Spinal cord (tissue), 10 donors: ENCODE data around the gene CEP72. TPM values are rescaled to one million over a fixed set of nuclear protein-coding genes. Genes with fewer than 3 reads are reported as not detected.
"Not testable (repeated sequence)": the region's sequence is repeated elsewhere in the genome, so short reads cannot be mapped to it uniquely, and the experiment has no call there.

Experiments used
- DNase-seq, 6 donors: peaks; one replicate each; pipeline versions ENCODE4 v3.0.0 to v3.0.0-alpha.2; 2013 to 2015; ENCODE audit warnings: low spot score in 6 of 6, low read depth in 4 of 6
- H3K27ac ChIP-seq: one replicate; pipeline ENCODE4 v1.5.1; 2013; ENCODE audit warnings: low read depth, low read length, control low read depth
- H3K27me3 ChIP-seq: one replicate; pipeline ENCODE4 v1.6.1; 2013; ENCODE audit warnings: low read length; ENCODE audit not compliant: control insufficient read depth, insufficient read depth
- H3K36me3 ChIP-seq: one replicate; pipeline ENCODE4 v1.6.1; 2013; ENCODE audit warnings: low read length; ENCODE audit not compliant: control insufficient read depth, insufficient read depth
- H3K4me1 ChIP-seq: one replicate; pipeline ENCODE4 v1.6.1; 2013; ENCODE audit warnings: low read length; ENCODE audit not compliant: control insufficient read depth, insufficient read depth
- H3K4me3 ChIP-seq: one replicate; pipeline ENCODE4 v1.5.1; 2013; ENCODE audit warnings: low read depth, low read length, control low read depth
- H3K9me3 ChIP-seq: one replicate; pipeline ENCODE4 v1.6.1; 2013; ENCODE audit warnings: low read length; ENCODE audit not compliant: control insufficient read depth, insufficient read depth
- WGBS: methylation state at CpG from one replicate; pipeline ENCODE4 v1.1.5; 2013; ENCODE audit warnings: missing lambda C conversion rate; ENCODE audit not compliant: insufficient coverage; 5-methylcytosine and 5-hydroxymethylcytosine counted together
- polyA plus RNA-seq, 2 donors: library from polyadenylated mRNA; unstranded; fragments of 120-200 nt; gene quantifications; one replicate each; pipeline ENCODE4 v1.2.1, GENCODE V29; 2013; ENCODE audit not compliant: insufficient read length in 2 of 2
- total RNA-seq, 2 donors: library from RNA; depleted of rRNA in 1 of 2; stranded (reverse); fragments of 120-200 nt in 1 of 2; fragments of >200 nt in 1 of 2; gene quantifications; one replicate each; pipeline versions ENCODE4 v1.2.3 to v1.2.4, GENCODE V29; 2013 to 2014
- donor health status: healthy.

CEP72 gene
- total and polyA plus RNA-seq, 4 donors, result 3.5 to 12.1 (median 9.1) TPM

DNA sequence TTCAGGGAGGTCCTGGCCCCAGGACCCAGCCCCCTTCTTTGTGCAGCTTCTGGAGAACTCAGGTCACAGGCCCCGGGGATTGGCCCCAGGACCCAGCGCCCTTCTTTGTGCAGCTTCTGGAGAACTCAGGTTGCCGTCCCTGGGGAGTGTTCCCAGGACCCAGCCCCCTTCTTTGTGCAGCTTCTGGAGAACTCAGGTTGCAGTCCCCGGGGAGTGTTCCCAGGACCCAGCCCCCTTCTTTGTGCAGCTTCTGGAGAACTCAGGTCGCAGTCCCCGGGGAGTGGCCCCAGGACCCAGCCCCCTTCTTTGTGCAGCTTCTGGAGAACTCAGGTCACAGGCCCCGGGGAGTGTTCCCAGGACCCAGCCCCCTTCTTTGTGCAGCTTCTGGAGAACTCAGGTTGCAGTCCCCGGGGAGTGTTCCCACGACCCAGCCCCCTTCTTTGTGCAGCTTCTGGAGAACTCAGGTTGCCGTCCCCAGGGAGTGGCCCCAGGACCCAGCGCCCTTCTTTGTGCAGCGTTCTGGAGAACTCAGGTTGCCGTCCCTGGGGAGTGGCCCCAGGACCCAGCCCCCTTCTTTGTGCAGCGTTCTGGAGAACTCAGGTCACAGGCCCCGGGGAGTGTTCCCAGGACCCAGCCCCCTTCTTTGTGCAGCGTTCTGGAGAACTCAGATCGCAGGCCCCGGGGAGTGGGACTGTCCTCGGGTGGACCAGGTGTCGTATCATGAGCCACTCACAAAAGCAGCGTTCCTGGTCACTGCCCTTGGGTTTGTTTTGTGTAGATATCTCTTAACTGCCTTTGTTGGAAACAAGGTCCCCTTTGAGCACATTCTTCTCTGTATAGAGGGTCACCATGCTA, 16.4 kb downstream of the CEP72 start:
- not testable (repeated sequence) for H3K27ac ChIP-seq, H3K27me3 ChIP-seq, H3K9me3 ChIP-seq, DNase-seq, H3K4me1 ChIP-seq, H3K4me3 ChIP-seq
- peaks cover 42% of the 10 kb centered on the region for H3K36me3 ChIP-seq
- WGBS, result 75% methylated on average over 12 of the region's 21 CpGs

DNA sequence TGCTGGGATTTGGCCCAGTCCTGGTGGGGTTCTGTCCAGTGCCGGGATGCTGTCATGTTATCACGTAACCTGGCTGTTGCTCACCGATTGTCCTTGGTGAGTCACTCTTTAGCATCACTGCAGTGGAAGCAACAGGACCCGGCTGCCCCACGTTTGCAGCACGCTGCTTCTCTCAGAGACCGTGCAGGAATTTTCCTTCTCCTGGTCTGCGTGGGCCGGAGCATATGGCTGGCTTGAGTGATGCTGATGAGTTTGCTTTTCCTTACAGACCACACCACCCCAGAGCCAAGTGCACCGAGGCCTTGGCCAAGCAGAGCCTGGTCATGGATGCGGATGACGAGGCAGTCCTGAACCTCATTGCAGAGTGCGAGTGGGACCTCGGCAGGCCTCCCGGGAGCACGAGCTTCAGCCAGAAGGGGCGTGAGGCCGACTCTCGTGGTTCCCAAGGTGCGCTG, 21.4 kb downstream of the CEP72 start:
- Histone ChIP-seq H3K4me3 (no peak overlapping the region), H3K27ac (no peak overlapping the region), H3K9me3 (no peaks in the 10 kb centered on the region), H3K4me1 (no peaks in the 10 kb centered on the region), H3K36me3 (peaks cover 38% of the 10 kb centered on the region), H3K27me3 (no peaks in the 10 kb centered on the region)
- WGBS, result 84% methylated on average over 17 of the region's 20 CpGs
- DNase-seq, result no peak

DNA sequence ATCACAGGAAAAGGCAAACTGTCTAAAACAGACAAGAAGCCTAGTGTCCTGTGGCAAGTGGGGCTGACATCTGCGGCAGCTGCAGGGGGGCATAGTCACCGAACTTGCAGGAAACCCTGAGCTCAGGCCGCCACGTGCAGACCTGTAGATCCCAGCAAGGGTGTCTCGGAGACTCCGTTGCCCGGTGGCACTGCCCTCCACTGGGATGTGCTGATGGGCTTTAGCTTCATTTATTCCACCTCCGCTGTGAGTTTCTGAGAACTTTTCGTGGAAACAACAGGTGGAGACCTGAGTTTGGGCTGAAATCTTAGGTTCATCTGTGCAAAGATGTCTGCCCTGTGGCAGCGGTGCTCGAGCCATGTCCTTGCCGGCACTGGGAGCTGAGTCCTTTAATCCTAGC, 22.1 kb downstream of the CEP72 start:
- Histone ChIP-seq H3K27ac (no peak overlapping the region), H3K4me3 (no peak overlapping the region), H3K9me3 (no peaks in the 10 kb centered on the region), H3K27me3 (no peaks in the 10 kb centered on the region), H3K36me3 (peaks cover 41% of the 10 kb centered on the region), H3K4me1 (no peaks in the 10 kb centered on the region)
- 90% methylated on average over 12 of the region's 12 CpGs for WGBS
- no peak for DNase-seq

DNA sequence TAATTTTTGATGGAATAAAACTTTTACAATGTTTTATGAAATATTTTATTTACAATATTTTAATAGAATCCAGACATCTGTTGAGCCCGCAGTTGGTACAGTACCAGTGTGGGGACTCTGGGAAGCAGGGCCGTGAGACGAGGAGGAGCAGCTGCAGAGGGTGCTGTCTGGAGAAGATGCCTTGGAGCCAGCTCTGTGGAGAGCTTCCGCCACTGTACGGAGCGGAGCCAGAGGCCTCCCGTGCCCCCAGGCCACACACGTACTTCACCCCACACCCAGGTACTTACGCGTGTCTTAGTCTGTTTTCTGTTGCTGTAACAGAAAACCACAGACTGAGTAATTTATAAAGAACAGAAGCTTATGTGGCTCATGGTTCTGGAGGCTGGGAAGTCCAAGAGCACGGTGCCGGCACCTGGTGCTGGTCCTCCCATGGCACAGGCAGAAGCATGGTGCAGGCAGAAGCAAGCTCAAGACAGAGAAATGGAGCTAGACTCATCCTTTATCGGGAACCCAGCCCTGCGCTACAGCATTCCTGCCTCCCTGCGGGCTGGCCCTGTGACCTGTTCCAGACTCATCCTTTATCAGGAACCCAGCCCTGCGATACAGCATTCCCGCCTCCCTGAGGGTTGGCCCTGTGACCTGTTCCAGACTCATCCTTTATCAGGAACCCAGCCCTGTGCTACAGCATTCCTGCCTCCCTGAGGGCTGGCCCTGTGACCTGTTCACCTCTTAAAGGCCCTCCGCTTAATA, 23.3 kb downstream of the CEP72 start:
- Histone ChIP-seq H3K9me3 (no peaks in the 10 kb centered on the region), H3K4me3 (no peak overlapping the region), H3K4me1 (no peaks in the 10 kb centered on the region), H3K36me3 (peaks cover 54% of the 10 kb centered on the region), H3K27me3 (no peaks in the 10 kb centered on the region), H3K27ac (no peak overlapping the region)
- DNase-seq, result no peak
- 88% methylated on average over 15 of the region's 18 CpGs for WGBS

DNA sequence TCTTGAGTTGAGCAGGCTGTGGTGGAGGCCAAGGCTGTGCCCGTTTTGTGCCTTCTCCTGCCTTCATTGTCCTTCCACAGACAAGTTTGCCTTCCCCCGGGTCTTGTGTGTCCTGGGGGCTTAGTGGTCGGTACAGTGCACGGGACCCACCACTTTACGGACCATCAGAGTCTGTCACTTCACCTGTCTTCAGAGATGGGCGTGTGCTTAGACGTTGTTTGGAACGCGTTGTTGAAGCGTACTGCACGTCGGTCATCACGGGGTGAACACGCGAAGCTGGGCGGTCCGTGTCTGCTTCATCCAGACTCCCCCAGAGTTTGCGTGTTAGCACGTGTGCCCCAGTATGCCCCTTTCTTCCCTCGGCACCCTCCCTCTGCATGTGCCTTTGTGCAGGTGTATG, 24.8 kb downstream of the CEP72 start:
- H3K27ac ChIP-seq, result no peak overlapping the region
- peaks cover 65% of the 10 kb centered on the region for H3K36me3 ChIP-seq
- H3K4me1 ChIP-seq, result no peaks in the 10 kb centered on the region
- no peak overlapping the region for H3K4me3 ChIP-seq
- no peak for DNase-seq
- H3K27me3 ChIP-seq, result no peaks in the 10 kb centered on the region
- no peaks in the 10 kb centered on the region for H3K9me3 ChIP-seq
- WGBS, result 86% methylated on average over 19 of the region's 20 CpGs

DNA sequence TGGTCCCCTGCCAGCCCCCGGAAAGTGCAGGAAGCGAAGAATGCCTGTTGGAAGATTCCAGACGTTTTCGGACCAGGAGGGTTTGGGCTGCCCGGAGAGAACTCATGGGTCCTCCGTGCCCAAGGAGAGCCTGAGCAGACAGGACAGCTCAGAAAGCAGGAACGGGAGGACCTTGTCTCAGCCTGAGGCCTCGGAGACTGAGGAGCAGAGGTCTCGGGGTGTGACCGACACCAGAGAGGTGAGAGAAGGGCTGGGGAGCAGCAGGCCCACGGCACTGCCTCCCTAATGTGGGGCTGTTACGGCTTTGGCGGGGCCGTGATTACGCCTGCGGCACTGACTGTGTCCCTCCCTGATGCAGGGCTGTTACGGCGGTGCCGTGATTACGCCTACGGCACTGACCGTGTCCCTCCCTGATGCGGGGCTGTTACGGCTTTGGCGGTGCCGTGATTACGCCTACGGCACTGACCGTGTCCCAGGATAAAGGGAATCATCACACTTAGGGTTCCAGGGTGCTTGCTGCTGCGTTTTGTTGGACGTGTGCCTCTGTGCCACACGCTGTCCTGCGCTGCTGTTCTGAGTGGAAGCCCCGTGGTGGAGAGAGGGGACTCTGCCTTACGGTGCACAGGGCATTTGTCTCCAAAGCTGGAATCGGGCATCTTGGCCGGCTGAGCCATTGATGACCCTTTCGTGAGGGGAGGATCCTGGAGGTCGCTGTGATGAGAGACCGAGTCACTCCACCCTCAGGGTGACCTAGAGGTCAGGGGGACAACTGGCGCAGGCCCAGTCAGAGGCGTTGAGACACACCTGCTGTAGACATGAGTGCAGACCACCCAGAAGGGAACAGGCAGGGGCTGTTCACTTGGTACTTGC, 25.7 kb downstream of the CEP72 start:
- Histone ChIP-seq H3K27me3 (no peaks in the 10 kb centered on the region), H3K27ac (no peak overlapping the region), H3K9me3 (no peaks in the 10 kb centered on the region), H3K4me1 (no peaks in the 10 kb centered on the region), H3K36me3 (peaks cover 72% of the 10 kb centered on the region), H3K4me3 (no peak overlapping the region)
- 95% methylated on average over 42 of the region's 42 CpGs for WGBS
- no peak for DNase-seq

DNA sequence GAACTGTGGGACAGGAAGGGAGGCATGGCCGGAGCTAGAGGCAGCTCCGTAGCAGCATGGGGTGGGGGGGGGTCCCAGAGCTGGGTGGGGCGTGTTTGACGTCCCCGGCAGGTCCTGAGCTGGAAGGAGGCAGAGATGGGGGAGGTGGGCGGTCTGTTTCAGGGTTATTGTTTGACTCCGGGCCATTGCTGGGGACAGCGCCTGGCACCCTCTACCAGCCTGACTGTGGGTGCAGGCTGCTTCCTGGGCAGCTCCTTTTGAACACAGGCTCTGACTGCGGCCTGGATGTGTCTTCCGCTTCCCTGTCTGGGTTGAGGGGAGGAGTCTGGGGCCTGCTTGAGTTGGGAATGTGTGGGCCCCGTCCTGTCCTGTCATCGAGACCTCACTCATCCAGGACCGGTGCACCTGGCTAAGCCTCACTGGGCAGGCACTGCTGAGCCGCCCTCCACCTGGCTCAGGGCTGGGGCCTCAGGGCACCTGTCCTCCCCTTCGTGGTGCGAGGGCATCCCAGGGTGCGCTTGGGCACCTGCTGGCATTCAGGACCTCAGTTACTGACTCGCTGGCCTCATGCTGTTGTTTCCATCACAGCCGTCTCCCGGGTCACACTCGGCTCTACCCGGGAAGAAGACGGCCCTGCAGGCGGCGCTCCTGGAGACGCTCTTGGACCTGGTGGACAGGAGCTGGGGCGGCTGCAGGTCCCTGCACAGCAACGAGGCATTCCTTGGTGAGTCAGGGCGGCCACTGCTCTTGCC, 26.5 kb downstream of the CEP72 start:
- Histone ChIP-seq H3K27ac (no peak overlapping the region), H3K27me3 (no peaks in the 10 kb centered on the region), H3K36me3 (peaks cover 80% of the 10 kb centered on the region), H3K4me3 (no peak overlapping the region), H3K9me3 (no peaks in the 10 kb centered on the region), H3K4me1 (no peaks in the 10 kb centered on the region)
- DNase-seq, result no peak
- WGBS, result 95% methylated on average over 29 of the region's 29 CpGs

DNA sequence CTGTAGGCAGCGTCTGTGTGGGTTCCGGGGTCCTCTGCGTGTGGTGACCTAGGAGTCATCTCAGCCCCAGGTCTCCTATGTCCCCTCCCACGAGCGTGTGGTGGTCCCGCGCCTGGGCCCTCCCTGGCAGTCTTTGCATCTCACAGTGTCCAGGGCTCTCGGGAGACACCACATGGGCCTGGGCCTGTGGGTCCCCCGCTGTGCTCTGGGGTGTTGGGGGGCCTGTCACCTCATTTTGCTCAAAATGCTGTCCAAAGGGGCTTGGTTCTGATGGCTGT, 27.1 kb downstream of the CEP72 start:
- H3K9me3 ChIP-seq, result no peaks in the 10 kb centered on the region
- no peak overlapping the region for H3K27ac ChIP-seq
- H3K4me1 ChIP-seq, result no peaks in the 10 kb centered on the region
- WGBS, result 96% methylated on average over 9 of the region's 9 CpGs
- no peak overlapping the region for H3K4me3 ChIP-seq
- no peak for DNase-seq
- H3K36me3 ChIP-seq, result peaks cover 81% of the 10 kb centered on the region
- H3K27me3 ChIP-seq, result no peaks in the 10 kb centered on the region

DNA sequence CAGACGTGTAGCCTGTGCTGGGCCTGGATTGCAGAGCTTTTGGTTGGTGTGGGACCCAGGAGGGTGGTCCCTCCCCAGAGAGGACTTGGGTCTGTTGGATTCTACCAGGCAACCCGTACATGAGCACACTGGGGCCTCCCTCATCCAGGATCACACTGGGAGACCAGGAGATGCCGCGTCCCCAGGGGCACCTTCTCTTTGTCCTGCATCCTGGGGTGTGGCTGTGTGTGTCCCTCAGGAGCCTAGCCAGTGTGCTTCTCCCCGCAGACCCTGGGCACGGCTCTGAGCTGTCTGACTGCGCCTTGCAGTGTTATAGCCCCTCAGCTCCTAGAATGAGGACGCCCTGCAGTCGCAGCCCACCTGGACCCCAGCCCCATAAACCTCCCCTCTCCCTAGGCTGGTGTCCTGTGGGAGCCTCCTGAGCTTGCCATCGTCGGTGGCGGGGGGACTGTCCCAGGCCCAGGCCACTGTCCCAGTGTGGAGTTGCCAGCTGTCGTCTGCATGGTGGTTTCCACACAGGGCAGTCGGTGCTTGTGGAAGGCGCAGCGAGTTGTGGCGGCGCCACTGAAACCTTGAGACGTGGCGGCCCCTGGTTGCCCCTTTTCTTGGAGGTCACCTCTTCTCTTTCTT, 27.6 kb downstream of the CEP72 start:
- peaks cover 86% of the 10 kb centered on the region for H3K36me3 ChIP-seq
- no peaks in the 10 kb centered on the region for H3K9me3 ChIP-seq
- H3K4me3 ChIP-seq, result no peak overlapping the region
- 96% methylated on average over 20 of the region's 20 CpGs for WGBS
- DNase-seq, result no peak
- H3K4me1 ChIP-seq, result no peaks in the 10 kb centered on the region
- H3K27ac ChIP-seq, result no peak overlapping the region
- no peaks in the 10 kb centered on the region for H3K27me3 ChIP-seq
